ENCODE measurements around the gene QPRT.

QPRT gene

GRCh38 chr16:29697391-29697790 is 18.4 kb downstream of the QPRT start:
- POLR2A ChIA-PET: interaction anchor here (0.6 kb wide), 1 partner anchor 167 kb away, joined by 9 read pairs; no protein-coding TSS in a partner anchor

GRCh38 chr16:29698042-29698441 is 19.1 kb downstream of the QPRT start:
- no peaks in the 10 kb centered on the region for H3K9me3 ChIP-seq (ENCODE audit: control insufficient read depth, insufficient read depth, low read depth, low read length)
- H3K36me3 ChIP-seq (ENCODE audit: control insufficient read depth in 2 of 2, insufficient read depth in 1 of 2, low read length in 2 of 2): peaks cover 0 to 8% of the 10 kb centered on the region in 2 experiments; a peak in 1 of 3 replicates
- POLR2A ChIA-PET: no interaction called here
- CTCF ChIA-PET: interaction anchor here (0.5 to 5.2 kb wide), 4 partner anchors 11 to 727 kb away, joined by 3 to 47 read pairs (median 4); no protein-coding TSS in a partner anchor
- no peak overlapping the region for H3K27ac ChIP-seq (ENCODE audit: extremely low read depth, low read depth, low read length)
- H3K4me3 ChIP-seq (ENCODE audit: low read depth, low read length): no peak overlapping the region
- H3K4me1 ChIP-seq (ENCODE audit: control insufficient read depth, insufficient read depth, low read length): no peaks in the 10 kb centered on the region
- TF ChIP-seq ZNF549 (tag by site-specific recombination; IDR thresholded peaks at IDR 0.05) (no peak), ZNF692 (tag by site-specific recombination; IDR thresholded peaks at IDR 0.05) (no peak), KLF9 (tag by site-specific recombination; IDR thresholded peaks at IDR 0.05; ENCODE audit: low read depth) (no peak), ZNF791 (tag by site-specific recombination; IDR thresholded peaks at IDR 0.05) (no peak), ZNF18 (tag by site-specific recombination; IDR thresholded peaks at IDR 0.05) (no peak), ZFP37 (tag by site-specific recombination; IDR thresholded peaks at IDR 0.05) (no peak), GFI1B (tag by site-specific recombination; IDR thresholded peaks at IDR 0.05) (no peak), PRDM4 (tag by site-specific recombination; IDR thresholded peaks at IDR 0.05) (no peak), ZNF280D (tag by site-specific recombination; IDR thresholded peaks at IDR 0.05) (no peak), ZNF837 (tag by site-specific recombination; IDR thresholded peaks at IDR 0.05) (no peak), ZNF398 (tag by site-specific recombination; IDR thresholded peaks at IDR 0.05) (no peak), MZF1 (tag by site-specific recombination; IDR thresholded peaks at IDR 0.05; ENCODE audit: borderline replicate concordance) (no peak), HOXA7 (CRISPR knock-in tag; IDR thresholded peaks at IDR 0.05; ENCODE audit: borderline replicate concordance) (no peak), ZNF138 (tag by site-specific recombination; IDR thresholded peaks at IDR 0.05; ENCODE audit: borderline replicate concordance) (no peak), ZNF571 (tag by site-specific recombination; IDR thresholded peaks at IDR 0.05) (no peak)

More at GRCh38 chr16:29697391-29697790, 18.4 kb downstream of the QPRT start:
- Histone ChIP-seq H3K9me3 (ENCODE audit: control insufficient read depth, insufficient read depth, low read depth, low read length) (no peaks in the 10 kb centered on the region), H3K4me3 (ENCODE audit: low read depth, low read length) (no peak overlapping the region), H3K4me1 (ENCODE audit: control insufficient read depth, insufficient read depth, low read length) (no peaks in the 10 kb centered on the region), H3K36me3 (ENCODE audit: control insufficient read depth in 2 of 2, insufficient read depth in 1 of 2, low read length in 2 of 2) (peaks cover 0 to 8% of the 10 kb centered on the region in 2 experiments; a peak in 1 of 3 replicates), H3K27ac (ENCODE audit: extremely low read depth, low read depth, low read length) (no peak overlapping the region)
- CTCF ChIA-PET: interaction anchor here (0.6 to 1.7 kb wide), 2 partner anchors 25 to 111 kb away, joined by 3 to 5 read pairs; no protein-coding TSS in a partner anchor
- TF ChIP-seq RBAK (tag by site-specific recombination; IDR thresholded peaks at IDR 0.05) (no peak), BCL11A (tag by site-specific recombination; IDR thresholded peaks at IDR 0.05; ENCODE audit: low read depth) (no peak), MYNN (tag by site-specific recombination; IDR thresholded peaks at IDR 0.05; ENCODE audit: borderline replicate concordance) (no peak), ZBTB8A (tag by site-specific recombination; IDR thresholded peaks at IDR 0.05) (no peak), INSM2 (tag by site-specific recombination; IDR thresholded peaks at IDR 0.05) (no peak), ZNF48 (tag by site-specific recombination; IDR thresholded peaks at IDR 0.05) (no peak), ZNF549 (tag by site-specific recombination; IDR thresholded peaks at IDR 0.05) (no peak), ZNF416 (tag by site-specific recombination; IDR thresholded peaks at IDR 0.05) (no peak), ZFP37 (tag by site-specific recombination; IDR thresholded peaks at IDR 0.05) (no peak), ZNF23 (tag by site-specific recombination; IDR thresholded peaks at IDR 0.05; ENCODE audit: borderline replicate concordance) (no peak), MEIS1 (CRISPR knock-in tag; IDR thresholded peaks at IDR 0.05; ENCODE audit: borderline replicate concordance) (no peak)
